NCI-H1048 (cell line): ENCODE measurements around the gene NCAM1.

ENCODE experiments used
- DNase-seq: peaks from one replicate; lab custom pipeline; 2025; lab: John Stamatoyannopoulos, UW

Gene NCAM1

DNA sequence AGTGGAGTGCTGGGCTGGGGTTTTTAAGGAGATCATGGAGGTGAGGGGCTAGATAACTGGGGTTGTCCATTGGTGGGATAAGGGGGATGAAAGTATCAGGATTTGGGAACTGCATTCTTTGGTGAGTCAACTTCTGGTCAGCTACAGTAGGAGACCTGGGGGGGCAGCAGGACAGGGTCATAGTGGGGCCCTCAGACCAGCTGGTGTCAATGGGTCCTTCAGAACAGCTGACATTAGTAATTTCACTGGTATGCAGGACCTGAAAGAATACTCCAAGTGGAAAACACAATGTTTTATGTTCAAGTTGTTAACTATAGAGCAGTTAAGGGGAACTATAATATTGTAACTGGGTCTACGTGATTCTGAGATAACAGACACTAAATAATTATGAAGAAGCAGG is 350.3 kb downstream of the NCAM1 start:
- no peak for DNase-seq

DNA sequence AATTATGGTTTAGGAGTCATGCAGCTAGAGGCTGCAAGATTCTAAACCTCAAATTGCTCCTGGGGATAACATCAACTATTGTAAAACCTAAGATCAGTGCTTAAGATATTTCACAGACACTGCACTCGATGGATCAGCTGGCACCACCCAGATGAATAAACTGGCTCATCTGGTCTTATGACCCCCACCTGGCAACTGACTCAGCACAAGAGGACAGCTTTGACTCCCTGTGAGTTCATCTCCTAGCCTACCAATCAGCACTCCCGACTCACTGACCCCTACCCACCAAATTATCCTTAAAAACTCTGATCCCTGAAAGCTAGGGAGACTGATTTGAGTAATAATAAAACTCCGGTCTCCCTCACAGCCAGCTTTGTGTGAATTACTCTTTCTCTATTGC is 352.4 kb downstream of the NCAM1 start:
- DNase-seq: no peak

DNA sequence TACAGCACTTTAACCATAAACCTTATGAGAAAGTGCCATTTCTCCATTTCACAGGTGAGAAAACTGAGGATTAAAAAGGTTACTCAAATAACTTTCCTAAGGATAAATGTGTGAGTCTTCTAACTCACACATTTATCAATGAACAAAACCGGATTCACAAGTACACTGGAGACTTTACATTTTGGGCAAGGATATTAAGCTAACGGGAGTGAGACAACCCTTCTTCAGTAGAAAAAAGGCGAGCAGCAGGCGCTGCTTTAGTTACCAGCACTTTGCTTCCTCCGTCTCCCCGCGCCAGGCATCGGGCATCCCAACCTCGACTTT is 352.8 kb downstream of the NCAM1 start:
- DNase-seq: no peak

DNA sequence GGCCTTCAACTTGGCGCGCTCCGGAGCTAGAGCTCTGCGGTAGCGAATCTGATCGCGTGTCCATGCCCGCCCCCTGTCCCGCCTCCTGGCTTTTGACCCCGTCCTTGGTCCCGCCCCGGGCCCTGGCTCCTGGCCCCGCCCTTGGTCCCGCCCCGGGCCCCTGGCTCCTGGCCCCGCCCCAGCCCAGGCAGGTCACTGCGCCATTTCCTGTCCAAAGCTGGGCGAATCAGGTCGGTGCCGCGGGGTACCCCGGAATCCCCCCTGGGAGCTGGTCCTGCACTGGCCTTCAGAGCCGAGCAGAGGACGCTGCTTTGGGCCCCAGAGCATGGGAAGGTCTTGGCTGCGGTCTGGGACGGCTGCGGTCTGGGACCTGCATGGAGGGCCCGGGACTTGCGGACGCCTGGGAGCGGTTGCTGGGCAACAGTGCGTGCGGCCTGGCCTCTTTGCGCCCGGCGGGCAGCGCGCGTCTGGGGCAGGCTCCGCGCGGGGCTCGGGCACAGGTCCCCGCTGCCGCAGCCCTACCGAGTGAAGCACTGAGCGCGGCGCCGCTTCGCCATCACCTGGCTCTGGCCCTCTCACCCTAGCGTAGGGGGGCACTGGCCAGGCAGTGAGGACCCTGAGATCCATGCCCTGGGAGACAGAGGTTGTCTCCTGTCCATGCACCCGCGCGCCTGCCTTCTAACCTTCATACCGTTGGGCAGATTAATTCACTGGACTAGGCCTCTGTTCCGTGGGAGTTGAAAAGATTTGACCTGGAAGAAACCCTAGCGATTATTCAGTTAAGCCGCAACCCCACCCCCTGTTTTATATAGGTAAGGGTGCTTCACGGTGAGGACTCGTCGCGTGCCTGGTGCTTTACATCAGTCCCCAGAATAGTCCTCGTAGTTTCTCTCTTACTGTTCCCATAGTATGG is 353.4 kb downstream of the NCAM1 start, which contains the start of gene TTC12:
Gene TTC12, plus strand, starts transcription at position 195 of the 913 bp plus-strand sequence. CDS start 1,675 bp downstream, outside the sequence.
- DNase-seq: peak; percentile 76

DNA sequence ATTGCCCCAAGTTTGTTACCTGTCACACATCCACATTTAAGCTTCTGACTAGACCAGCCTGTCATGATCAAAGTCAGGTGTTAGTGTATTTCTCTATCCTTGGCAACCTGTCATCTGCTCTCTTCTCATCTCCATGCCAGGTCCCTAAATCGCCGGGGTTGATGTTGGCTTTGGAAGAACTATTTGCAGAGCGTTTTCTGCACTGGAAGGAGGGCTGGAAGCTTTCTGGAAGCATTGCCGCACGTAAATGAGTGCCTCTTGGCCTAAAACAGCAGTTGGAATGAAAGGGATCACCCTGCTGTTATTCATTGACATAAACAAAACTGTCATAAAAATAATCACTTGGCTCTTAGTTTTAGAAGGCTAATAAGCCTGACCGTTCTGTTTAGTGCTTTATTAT is 354.6 kb downstream of the NCAM1 start:
- DNase-seq: no peak

DNA sequence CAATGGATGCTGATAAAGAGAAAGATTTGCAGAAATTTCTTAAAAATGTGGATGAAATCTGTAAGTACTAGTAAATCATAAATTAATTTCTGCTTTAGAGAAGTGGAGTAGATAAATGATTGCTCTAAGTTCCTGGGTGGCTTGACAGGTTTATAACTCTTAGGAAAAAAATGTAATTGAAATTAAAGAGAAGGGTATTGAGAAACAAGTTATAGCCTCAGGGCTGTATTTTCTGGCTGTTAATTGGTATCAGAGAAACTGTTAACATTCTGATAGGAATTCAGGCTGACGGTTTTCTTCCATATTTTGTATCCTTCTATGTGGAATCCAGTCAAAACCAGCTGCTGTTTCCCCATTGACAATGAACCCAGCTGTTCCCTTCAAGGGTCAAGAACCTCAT is 355.0 kb downstream of the NCAM1 start:
- no peak for DNase-seq

DNA sequence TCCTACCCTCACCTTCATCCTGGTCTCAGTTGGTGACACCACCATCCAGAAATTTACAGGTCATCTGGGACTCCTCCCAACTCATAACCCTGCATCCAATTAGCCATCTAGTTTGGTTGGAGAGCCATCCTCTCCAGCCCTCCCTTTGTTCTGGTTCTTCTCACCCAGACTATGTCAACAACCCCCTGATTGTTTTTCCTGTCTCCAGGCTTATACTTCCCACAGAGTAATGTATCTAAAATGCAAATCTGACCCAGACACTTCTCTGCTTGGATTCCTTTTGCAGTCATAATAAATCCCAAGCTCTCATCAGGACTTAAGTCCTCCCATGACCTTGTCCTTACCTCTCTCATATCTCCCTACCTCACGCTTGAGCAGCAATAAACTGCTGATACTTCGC is 356.1 kb downstream of the NCAM1 start:
- DNase-seq: no peak

DNA sequence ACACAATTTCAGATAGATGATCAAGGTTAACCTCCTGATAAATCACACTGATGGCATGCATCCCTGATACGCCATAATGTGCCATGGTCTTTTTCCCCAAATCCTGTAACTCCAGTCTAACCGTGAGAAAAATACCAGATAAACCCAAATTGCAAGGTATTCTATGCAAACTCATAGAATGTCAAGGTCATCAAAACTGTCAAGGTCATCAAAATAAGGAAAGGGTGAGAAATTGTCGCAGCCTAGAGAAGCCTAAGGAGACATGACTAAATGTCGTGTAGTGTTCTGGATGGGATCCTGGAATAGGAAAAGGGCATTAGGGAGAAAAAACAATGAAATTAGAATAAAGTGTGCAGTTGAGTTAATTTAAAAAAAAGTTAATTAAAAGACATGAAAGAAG is 357.9 kb downstream of the NCAM1 start:
- DNase-seq: no peak

DNA sequence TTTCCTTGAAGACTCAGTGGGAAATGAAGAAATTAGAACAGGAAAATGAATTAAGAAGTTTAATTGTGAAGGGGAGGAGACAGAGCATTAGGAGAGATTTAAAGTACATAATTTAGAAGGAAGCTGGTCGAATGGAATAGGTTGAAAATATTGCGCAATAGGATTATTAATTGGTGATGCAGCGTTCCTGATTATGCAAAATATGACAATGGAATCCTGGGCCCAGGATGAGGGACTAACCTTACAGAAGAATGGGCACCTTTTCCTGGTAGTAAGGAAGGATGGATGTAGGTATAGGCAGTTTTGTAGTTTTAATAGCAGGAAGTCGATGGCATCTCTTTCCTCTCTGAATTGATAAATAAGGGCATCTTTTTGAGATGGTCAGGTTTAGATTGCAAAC is 360.9 kb downstream of the NCAM1 start:
- no peak for DNase-seq

DNA sequence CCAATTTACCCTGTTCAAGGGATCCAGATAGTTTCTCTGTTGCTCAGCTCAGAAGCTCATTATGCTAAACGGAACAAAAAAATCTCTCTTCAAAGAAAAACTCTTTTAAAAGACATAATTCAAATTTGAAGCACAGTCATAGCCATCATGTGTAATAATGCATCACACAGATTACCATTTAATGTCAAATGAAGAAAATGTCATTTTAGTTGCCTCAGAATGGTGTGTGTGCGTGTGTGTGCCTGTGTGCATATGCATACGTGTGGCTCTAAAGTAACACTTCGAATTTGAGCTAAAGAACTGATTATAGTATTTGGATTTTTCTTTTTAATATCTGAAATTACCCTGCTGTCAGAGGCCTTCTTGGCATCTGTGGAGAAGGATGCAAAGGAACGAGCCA is 363.0 kb downstream of the NCAM1 start:
- DNase-seq: no peak
